ENCODE measurements around the gene URB1.

DNA sequence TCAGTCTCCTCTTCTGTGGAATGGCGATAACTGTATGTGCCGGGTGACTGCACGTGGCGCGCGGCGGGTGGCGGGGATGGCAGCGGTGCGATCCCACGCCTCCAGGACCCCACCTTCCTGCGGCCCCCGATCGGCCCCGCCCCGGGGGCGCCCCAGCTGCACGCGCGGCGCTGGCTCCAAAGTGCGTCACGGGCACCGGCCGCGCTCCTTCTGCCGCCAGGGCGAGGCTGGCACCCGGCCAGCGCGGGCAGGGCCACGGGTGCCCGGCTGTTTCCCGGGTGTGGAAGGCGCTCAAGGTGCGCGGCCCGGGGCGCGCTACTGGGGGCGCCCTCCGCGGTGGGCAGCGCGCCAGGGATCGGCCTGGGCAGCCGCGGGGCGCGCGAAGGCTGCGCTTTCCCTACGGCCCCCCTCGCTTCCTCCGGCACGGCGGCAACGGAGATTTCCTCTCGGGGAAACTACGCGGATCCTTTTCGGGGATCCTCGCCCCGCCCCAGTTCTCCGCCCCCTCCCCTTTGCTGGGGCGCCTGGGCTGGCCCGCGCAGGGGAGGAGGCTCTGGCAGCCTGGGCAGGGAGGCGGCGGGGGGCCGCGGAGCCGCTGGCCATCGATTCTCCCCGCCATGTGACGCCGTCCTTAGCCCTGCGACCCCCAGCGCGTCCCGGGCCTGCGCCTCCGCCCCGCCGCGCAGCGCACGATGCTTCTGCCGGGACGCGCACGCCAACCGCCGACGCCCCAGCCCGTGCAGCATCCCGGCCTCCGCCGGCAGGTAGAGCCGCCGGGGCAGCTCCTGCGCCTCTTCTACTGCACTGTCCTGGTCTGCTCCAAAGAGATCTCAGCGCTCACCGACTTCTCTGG is 19.6 kb upstream of the URB1 start, which contains the start of gene EVA1C:
- peak; percentile 84 for TF ChIP-seq SUZ12 (IDR thresholded peaks at IDR 0.05; ENCODE audit: extremely low read depth, insufficient read depth, insufficient read length)
- no peak for TF ChIP-seq YY1 (IDR thresholded peaks at IDR 0.05; ENCODE audit: insufficient read depth, insufficient read length)

Measured in NT2/D1 (cell line).